Osteocyte (in vitro differentiated cells): ENCODE results near the gene ZNF561. TPM values are rescaled to one million over a fixed set of nuclear protein-coding genes. Genes with fewer than 3 reads are reported as not detected.
"Not testable (repeated sequence)": the region's sequence is repeated elsewhere in the genome, so short reads cannot be mapped to it uniquely, and the experiment has no call there.

Experiments used
- DNase-seq: peaks from one replicate; pipeline ENCODE4 v3.0.0; 2021; ENCODE audit warnings: mixed read lengths; ENCODE audit not compliant: unreplicated experiment; ENCODE audit errors: extremely low spot score
- H3K27ac Mint-ChIP-seq: one replicate; pipeline ENCODE4 v1.8.0; 2021; ENCODE audit warnings: mild to moderate bottlenecking, mixed read lengths; ENCODE audit not compliant: unreplicated experiment
- H3K27me3 Mint-ChIP-seq: one replicate; pipeline ENCODE4 v1.8.0; 2021; ENCODE audit warnings: mixed read lengths; ENCODE audit not compliant: unreplicated experiment
- H3K36me3 Mint-ChIP-seq: one replicate; pipeline ENCODE4 v1.8.0; 2021; ENCODE audit warnings: mixed read lengths; ENCODE audit not compliant: unreplicated experiment
- H3K4me1 Mint-ChIP-seq: one replicate; pipeline ENCODE4 v1.8.0; 2021; ENCODE audit warnings: mixed read lengths; ENCODE audit not compliant: unreplicated experiment
- H3K4me3 Mint-ChIP-seq: one replicate; pipeline ENCODE4 v1.8.0; 2021; ENCODE audit warnings: mild to moderate bottlenecking, moderate library complexity, mixed read lengths; ENCODE audit not compliant: unreplicated experiment
- H3K9me3 Mint-ChIP-seq: one replicate; pipeline ENCODE4 v1.8.0; 2021; ENCODE audit warnings: mixed read lengths; ENCODE audit not compliant: unreplicated experiment
- CTCF ChIP-seq: fragments of 200-600 bp; sonication (generic); IDR thresholded peaks from 2 replicates; pipeline ENCODE4 v1.5.0; 2021; ENCODE audit warnings: antibody characterized with exemption, mild to moderate bottlenecking, moderate library complexity
- long read RNA-seq: library from polyadenylated mRNA; unstranded; transcript quantifications from one replicate; pipeline ENCODE4 v2.0.0, GENCODE V29; 2021
- total RNA-seq: library from RNA; stranded (reverse); gene quantifications from 2 replicates; pipeline ENCODE4 v1.2.1, GENCODE V29; 2021

Gene ZNF561
- 44.7 and 46.5 TPM in 2 replicates for total RNA-seq
- long read RNA-seq, full-length matches to known transcripts = 71 of 120 reads
- long read RNA-seq, partial matches to known transcripts = 8 of 120 reads
- long read RNA-seq, other reads (novel, unspliced or antisense) = 41 of 120 reads

- H3K36me3 Mint-ChIP-seq = peaks cover 21% of the 10 kb centered on the region
- peaks cover 27% of the 10 kb centered on the region for H3K4me1 Mint-ChIP-seq
- no peaks in the 10 kb centered on the region for H3K9me3 Mint-ChIP-seq
- peak; percentile 94 for DNase-seq
- H3K27ac Mint-ChIP-seq = peak within 1 kb of the TSS; percentile 100
- peak within 1 kb of the TSS; percentile 100 for H3K4me3 Mint-ChIP-seq
- no peaks in the 10 kb centered on the region for H3K27me3 Mint-ChIP-seq
- TF ChIP-seq CTCF = no peak
Measured at GRCh38 chr19:9621156-9622037, at the start of gene ZNF561. Gene ZNF561, minus strand, starts transcription at chr19:9621232. Its CDS starts 1,776 bp downstream, at chr19:9619456.

- no peak for TF ChIP-seq CTCF
- Mint-ChIP-seq H3K4me3 (no peak overlapping the region), H3K4me1 (no peaks in the 10 kb centered on the region), H3K27ac (no peak overlapping the region), H3K27me3 (no peaks in the 10 kb centered on the region), H3K36me3 (peaks cover 40% of the 10 kb centered on the region), H3K9me3 (peaks cover 31% of the 10 kb centered on the region)
- DNase-seq = no peak
Measured at GRCh38 chr19:9668544-9668943, 47.5 kb upstream of the ZNF561 start.

GRCh38 chr19:9667898-9668297 is 46.9 kb upstream of the ZNF561 start:
- Mint-ChIP-seq H3K9me3 (peaks cover 31% of the 10 kb centered on the region), H3K4me1 (peaks cover 1% of the 10 kb centered on the region), H3K27me3 (no peaks in the 10 kb centered on the region), H3K36me3 (peaks cover 39% of the 10 kb centered on the region), H3K27ac (no peak overlapping the region), H3K4me3 (no peak overlapping the region)
- no peak for TF ChIP-seq CTCF
- DNase-seq = no peak

- no peak for DNase-seq
- H3K27me3 Mint-ChIP-seq = no peaks in the 10 kb centered on the region
- peaks cover 27% of the 10 kb centered on the region for H3K36me3 Mint-ChIP-seq
- H3K27ac Mint-ChIP-seq = no peak overlapping the region
- H3K9me3 Mint-ChIP-seq = no peaks in the 10 kb centered on the region
- H3K4me1 Mint-ChIP-seq = peaks cover 8% of the 10 kb centered on the region
- H3K4me3 Mint-ChIP-seq = no peak overlapping the region
- no peak for TF ChIP-seq CTCF
Measured at GRCh38 chr19:9658769-9659168, 37.7 kb upstream of the ZNF561 start.

- H3K4me3 Mint-ChIP-seq, DNase-seq, H3K4me1 Mint-ChIP-seq, H3K27me3 Mint-ChIP-seq, H3K27ac Mint-ChIP-seq: not testable (repeated sequence)
- Mint-ChIP-seq H3K9me3 (peaks cover 18% of the 10 kb centered on the region), H3K36me3 (peaks cover 67% of the 10 kb centered on the region)
Measured at GRCh38 chr19:9653066-9653555, 32.1 kb upstream of the ZNF561 start.

GRCh38 chr19:9651464-9651863 is 30.4 kb upstream of the ZNF561 start:
- H3K9me3 Mint-ChIP-seq = peaks cover 18% of the 10 kb centered on the region
- H3K27me3 Mint-ChIP-seq, H3K4me3 Mint-ChIP-seq, H3K27ac Mint-ChIP-seq, H3K4me1 Mint-ChIP-seq, DNase-seq: not testable (repeated sequence)
- H3K36me3 Mint-ChIP-seq = peaks cover 62% of the 10 kb centered on the region
